Trophoblast cell (in vitro differentiated cells and primary cell): ENCODE data around the gene CYB561D1.
"Not testable (repeated sequence)": the region's sequence is repeated elsewhere in the genome, so short reads cannot be mapped to it uniquely, and the experiment has no call there.

Source experiments
- DNase-seq, 2 donors: peaks; one replicate each; pipeline ENCODE4 v3.0.0-alpha.2; 2016
- H2AFZ ChIP-seq: 2 replicates; pipeline ENCODE4 v1.6.1; 2013; ENCODE audit warnings: low read length, moderate library complexity, mild to moderate bottlenecking; ENCODE audit not compliant: insufficient read depth, poor library complexity
- H2AK5ac ChIP-seq: 2 replicates; pipeline ENCODE4 v1.6.1; 2013; ENCODE audit warnings: mild to moderate bottlenecking, low read length
- H2BK120ac ChIP-seq: 2 replicates; pipeline ENCODE4 v1.6.1; 2013; ENCODE audit warnings: low read length, mild to moderate bottlenecking, moderate library complexity; ENCODE audit not compliant: insufficient read depth, poor library complexity
- H2BK12ac ChIP-seq: 2 replicates; pipeline ENCODE4 v1.6.1; 2013; ENCODE audit warnings: mild to moderate bottlenecking, low read length, moderate library complexity
- H2BK5ac ChIP-seq: 2 replicates; pipeline ENCODE4 v1.6.1; 2013; ENCODE audit warnings: low read length, low read depth, moderate library complexity, mild to moderate bottlenecking; ENCODE audit not compliant: poor library complexity
- H3K14ac ChIP-seq: 2 replicates; pipeline ENCODE4 v1.6.1; 2013; ENCODE audit warnings: mild to moderate bottlenecking, low read length
- H3K18ac ChIP-seq: 2 replicates; pipeline ENCODE4 v1.6.1; 2013; ENCODE audit warnings: mild to moderate bottlenecking, low read length
- H3K23ac ChIP-seq: 2 replicates; pipeline ENCODE4 v1.6.1; 2013; ENCODE audit warnings: low read length
- H3K27ac ChIP-seq: 2 replicates; pipeline ENCODE4 v1.5.1; 2013; ENCODE audit warnings: low read depth, mild to moderate bottlenecking, inconsistent platforms, low read length, moderate library complexity
- H3K27me3 ChIP-seq: 2 replicates; pipeline ENCODE4 v1.6.1; 2013; ENCODE audit warnings: inconsistent platforms, mild to moderate bottlenecking, low read length, moderate library complexity; ENCODE audit not compliant: insufficient read depth
- H3K36me3 ChIP-seq, 2 experiments: 1 replicate in 1 of 2; 2 replicates in 1 of 2; pipeline ENCODE4 v1.6.1; 2013; ENCODE audit warnings: low read length in 2 of 2, mild to moderate bottlenecking in 2 of 2, moderate library complexity in 1 of 2; ENCODE audit not compliant: insufficient read depth in 2 of 2, control insufficient read depth in 1 of 2
- H3K4ac ChIP-seq: 2 replicates; pipeline ENCODE4 v1.6.1; 2013; ENCODE audit warnings: low read depth, mild to moderate bottlenecking, low read length, moderate library complexity
- H3K4me1 ChIP-seq, 2 experiments: 1 replicate in 1 of 2; 2 replicates in 1 of 2; pipeline ENCODE4 v1.6.1; 2013; ENCODE audit warnings: low read length in 2 of 2, mild to moderate bottlenecking in 2 of 2, moderate library complexity in 1 of 2; ENCODE audit not compliant: insufficient read depth in 2 of 2, control insufficient read depth in 1 of 2
- H3K4me2 ChIP-seq: 2 replicates; pipeline ENCODE4 v1.6.1; 2013; ENCODE audit warnings: inconsistent platforms, mild to moderate bottlenecking, low read length, moderate library complexity
- H3K4me3 ChIP-seq: 2 replicates; pipeline ENCODE4 v1.5.1; 2013; ENCODE audit warnings: mild to moderate bottlenecking, low read depth, low read length, inconsistent platforms
- H3K79me1 ChIP-seq: one replicate; pipeline ENCODE4 v1.6.1; 2013; ENCODE audit warnings: low read length
- H3K79me2 ChIP-seq: 2 replicates; pipeline ENCODE4 v1.6.1; 2013; ENCODE audit warnings: low read length, mild to moderate bottlenecking; ENCODE audit not compliant: control insufficient read depth, insufficient read depth, poor library complexity
- H3K9ac ChIP-seq: 2 replicates; pipeline ENCODE4 v1.6.1; 2013; ENCODE audit warnings: mild to moderate bottlenecking, low read length
- H3K9me3 ChIP-seq: 2 replicates; pipeline ENCODE4 v1.6.1; 2013; ENCODE audit warnings: low read depth, mild to moderate bottlenecking, control low read depth, inconsistent platforms, low read length; ENCODE audit not compliant: insufficient read depth
- H4K12ac ChIP-seq: 2 replicates; pipeline ENCODE4 v1.6.1; 2013; ENCODE audit warnings: low read depth, mild to moderate bottlenecking, low read length, moderate library complexity
- H4K8ac ChIP-seq: 2 replicates; pipeline ENCODE4 v1.6.1; 2013; ENCODE audit warnings: low read depth, mild to moderate bottlenecking, low read length, moderate library complexity
- H4K91ac ChIP-seq: one replicate; pipeline ENCODE4 v1.6.1; 2013; ENCODE audit warnings: low read depth, mild to moderate bottlenecking, low read length, moderate library complexity
- WGBS: extraction: QIAGEN DNeasy Blood & Tissue Kit; methylation state at CpG from one replicate; pipeline ENCODE4 v1.1.7; 2013; ENCODE audit warnings: missing lambda C conversion rate; ENCODE audit not compliant: insufficient read length, insufficient coverage; ENCODE audit errors: extremely low coverage; 5-methylcytosine and 5-hydroxymethylcytosine counted together

The CYB561D1 gene

DNA sequence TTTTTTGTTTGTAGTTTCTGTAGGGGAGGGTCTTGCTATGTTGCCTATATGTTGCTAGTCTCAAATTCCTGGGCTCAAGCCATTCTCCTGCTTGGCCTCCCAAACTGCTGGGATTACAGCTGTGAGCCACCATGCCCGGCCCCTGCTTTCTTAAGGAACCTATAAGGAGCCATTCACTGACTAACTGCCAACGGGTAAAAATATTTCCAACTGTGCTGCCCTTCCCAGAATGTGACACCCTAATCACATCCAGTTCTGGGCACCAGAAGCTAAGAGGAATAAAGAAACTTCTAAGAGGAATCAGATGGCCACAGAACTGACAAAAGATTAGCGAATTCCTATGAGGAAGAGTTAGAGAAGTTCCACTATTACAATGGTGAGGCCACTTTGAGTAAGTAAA lies 21.1 kb upstream of the CYB561D1 start:
- WGBS = no CpG with 5 or more reads among the region's 3 CpGs
- Histone ChIP-seq H3K14ac (no peak overlapping the region), H2AK5ac (no peak overlapping the region), H3K36me3 (no peaks in the 10 kb centered on the region), H3K79me1 (no peaks in the 10 kb centered on the region), H2BK12ac (no peak overlapping the region), H3K27me3 (peaks cover 7% of the 10 kb centered on the region), H3K4me2 (no peak overlapping the region), H3K4me3 (no peak overlapping the region), H4K12ac (no peak overlapping the region), H3K79me2 (no peaks in the 10 kb centered on the region), H3K18ac (no peak overlapping the region), H2BK120ac (no peak overlapping the region), H3K4me1 (no peaks in the 10 kb centered on the region), H2BK5ac (no peak overlapping the region), H3K4ac (no peak overlapping the region), H3K9me3 (no peaks in the 10 kb centered on the region), H2AFZ (no peak overlapping the region), H3K27ac (no peak overlapping the region), H3K23ac (no peak overlapping the region), H4K8ac (no peak overlapping the region), H4K91ac (no peak overlapping the region), H3K9ac (no peak overlapping the region)
- no peak for DNase-seq

DNA sequence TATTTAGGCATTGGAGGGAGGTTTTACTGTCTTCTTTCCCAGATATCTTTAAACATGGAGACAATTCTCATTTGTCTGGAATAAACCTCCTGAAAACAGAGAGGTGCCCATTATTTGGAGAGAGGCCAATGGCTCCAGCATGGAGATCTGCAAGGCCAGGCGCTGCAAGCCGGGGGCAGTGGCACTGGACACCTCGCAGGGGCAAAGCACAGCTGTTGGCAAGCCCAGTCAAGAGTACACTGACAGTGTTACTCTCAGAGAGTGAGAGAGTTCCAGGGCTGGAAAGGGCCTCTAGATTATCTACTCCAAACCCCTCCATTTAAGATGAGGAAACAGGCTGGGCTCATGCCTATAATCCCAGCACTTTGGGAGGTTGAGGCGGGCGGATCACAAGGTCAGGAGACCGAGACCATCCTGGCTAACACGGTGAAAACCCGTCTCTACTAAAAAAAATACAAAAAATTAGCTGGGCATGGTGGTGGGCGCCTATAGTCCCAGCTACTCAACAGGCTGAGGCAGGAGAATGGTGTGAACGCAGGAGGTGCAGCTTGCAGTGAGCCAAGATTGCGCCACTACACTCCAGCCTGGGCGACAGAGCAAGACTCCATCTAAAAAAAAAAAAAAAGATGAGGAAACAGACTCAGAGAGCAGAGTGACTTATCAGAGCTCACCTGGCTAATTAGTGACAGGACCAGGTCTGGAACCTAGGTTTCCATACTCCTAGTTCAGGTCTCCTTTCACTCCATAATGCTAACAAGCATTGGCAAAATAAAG lies 20.4 kb upstream of the CYB561D1 start:
- not testable (repeated sequence) for H2AFZ ChIP-seq, H3K27ac ChIP-seq, H2BK120ac ChIP-seq, H3K79me2 ChIP-seq, H2BK12ac ChIP-seq, H3K4ac ChIP-seq, H3K79me1 ChIP-seq, H3K4me1 ChIP-seq, H3K9ac ChIP-seq, H3K4me3 ChIP-seq, H2BK5ac ChIP-seq, H3K14ac ChIP-seq, DNase-seq, H3K27me3 ChIP-seq, H3K18ac ChIP-seq, H4K8ac ChIP-seq, H3K36me3 ChIP-seq, H4K12ac ChIP-seq, H3K23ac ChIP-seq, H4K91ac ChIP-seq, H2AK5ac ChIP-seq, H3K4me2 ChIP-seq, H3K9me3 ChIP-seq
- no CpG with 5 or more reads among the region's 12 CpGs for WGBS

DNA sequence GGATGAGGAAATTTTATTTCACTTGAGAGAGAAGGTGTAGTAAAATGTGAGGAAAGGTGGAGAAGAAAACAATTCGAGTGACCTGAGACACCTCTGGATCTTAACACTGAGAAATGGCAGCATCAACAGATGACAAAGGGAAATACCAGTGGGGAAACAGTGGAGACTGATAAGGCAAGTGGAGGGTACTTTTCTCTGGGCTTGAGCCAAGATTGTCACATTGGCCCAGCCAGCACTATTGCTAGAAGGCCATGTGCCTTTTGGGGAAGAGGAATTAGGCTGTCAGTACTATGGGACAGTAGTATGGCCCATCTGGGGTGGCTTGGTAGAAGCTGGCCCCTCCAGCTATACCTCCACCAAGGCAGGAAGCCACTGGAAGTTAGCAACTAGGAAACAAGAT lies 19.2 kb upstream of the CYB561D1 start:
- Histone ChIP-seq H3K4me1 (no peaks in the 10 kb centered on the region), H2AK5ac (no peak overlapping the region), H3K23ac (no peak overlapping the region), H3K4ac (no peak overlapping the region), H3K79me1 (no peaks in the 10 kb centered on the region), H3K27me3 (no peaks in the 10 kb centered on the region), H2BK12ac (no peak overlapping the region), H3K18ac (no peak overlapping the region), H3K27ac (no peak overlapping the region), H4K91ac (no peak overlapping the region), H3K36me3 (no peaks in the 10 kb centered on the region), H3K14ac (no peak overlapping the region), H2BK120ac (no peak overlapping the region), H3K79me2 (no peaks in the 10 kb centered on the region), H3K4me3 (no peak overlapping the region), H2BK5ac (no peak overlapping the region), H3K9ac (no peak overlapping the region), H4K8ac (no peak overlapping the region), H2AFZ (no peak overlapping the region), H3K9me3 (no peaks in the 10 kb centered on the region), H4K12ac (no peak overlapping the region), H3K4me2 (no peak overlapping the region)
- DNase-seq = no peak
- WGBS = 100% methylated on average over 1 of the region's 1 CpG

DNA sequence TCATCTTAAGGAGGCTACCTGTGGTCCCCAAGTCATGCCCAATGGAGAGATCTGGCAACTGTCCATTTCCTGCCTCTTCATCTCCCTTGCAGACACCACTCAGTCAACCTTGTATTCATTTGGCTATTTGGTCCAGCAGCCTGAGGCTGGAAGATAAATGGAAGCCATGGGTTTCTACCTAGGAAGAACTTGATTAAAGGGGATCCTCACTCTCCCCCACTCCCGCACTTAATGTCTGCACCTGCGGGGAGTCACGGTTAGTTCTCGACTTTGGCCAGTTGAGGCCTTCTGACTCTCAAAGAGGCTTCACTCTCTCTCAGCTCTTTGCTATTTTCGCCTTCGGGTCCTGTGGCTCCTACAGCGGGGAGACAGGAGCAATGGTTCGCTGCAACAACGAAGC lies 18.6 kb upstream of the CYB561D1 start:
- H3K9ac ChIP-seq = no peak overlapping the region
- no peak overlapping the region for H4K91ac ChIP-seq
- H3K79me1 ChIP-seq = no peaks in the 10 kb centered on the region
- H3K36me3 ChIP-seq = no peaks in the 10 kb centered on the region
- H3K4me1 ChIP-seq = no peaks in the 10 kb centered on the region
- H3K9me3 ChIP-seq = no peaks in the 10 kb centered on the region
- no peak overlapping the region for H2AFZ ChIP-seq
- no peaks in the 10 kb centered on the region for H3K79me2 ChIP-seq
- no peak overlapping the region for H4K12ac ChIP-seq
- H2AK5ac ChIP-seq = no peak overlapping the region
- H3K27me3 ChIP-seq = no peaks in the 10 kb centered on the region
- no peak overlapping the region for H3K18ac ChIP-seq
- DNase-seq = no peak
- no peak overlapping the region for H3K4me2 ChIP-seq
- H2BK120ac ChIP-seq = no peak overlapping the region
- no peak overlapping the region for H2BK12ac ChIP-seq
- H3K4ac ChIP-seq = no peak overlapping the region
- no peak overlapping the region for H3K4me3 ChIP-seq
- no peak overlapping the region for H2BK5ac ChIP-seq
- no peak overlapping the region for H3K14ac ChIP-seq
- H4K8ac ChIP-seq = no peak overlapping the region
- H3K27ac ChIP-seq = no peak overlapping the region
- H3K23ac ChIP-seq = no peak overlapping the region
- WGBS = no CpG with 5 or more reads among the region's 9 CpGs
